Measurements from ENCODE around the gene UBASH3B. TPM values are rescaled to one million over a fixed set of nuclear protein-coding genes. Genes with fewer than 3 reads are reported as not detected.
A peak's percentile ranks its signal among the peaks of the same experiment; 100 is the strongest.

UBASH3B gene
- total RNA-seq, 1 donor from 2014 or later: 62.1 TPM

- Mint-ChIP-seq H3K27me3 (ENCODE audit: low read depth, unreplicated experiment) (no peaks in the 10 kb centered on the region), H3K4me1 (ENCODE audit: low read depth, unreplicated experiment) (peaks cover 52% of the 10 kb centered on the region), H3K4me3 (ENCODE audit: unreplicated experiment) (no peak overlapping the region), H3K27ac (ENCODE audit: unreplicated experiment) (peak overlapping the region; percentile 70), H3K9me3 (ENCODE audit: unreplicated experiment) (no peaks in the 10 kb centered on the region), H3K36me3 (ENCODE audit: low read depth, unreplicated experiment) (peaks cover 11% of the 10 kb centered on the region)
- no peak for TF ChIP-seq CTCF (IDR thresholded peaks at IDR 0.05; ENCODE audit: insufficient read depth, low read depth, low read length)
- TF ChIP-seq EZH2 (IDR thresholded peaks at IDR 0.05; ENCODE audit: insufficient read depth, low read length): no peak
- Histone ChIP-seq H3K27ac (ENCODE audit: low read depth, low read length) (peak overlapping the region; percentile 52), H3K27me3 (ENCODE audit: insufficient read depth, low read length) (no peaks in the 10 kb centered on the region), H3K9me3 (ENCODE audit: insufficient read depth, low read depth, low read length) (no peaks in the 10 kb centered on the region), H3K9ac (ENCODE audit: low read length) (peak overlapping the region; percentile 15), H3K4me3 (ENCODE audit: insufficient read depth, low read depth, low read length) (no peak overlapping the region), H3K4me1 (ENCODE audit: insufficient read depth, low read length) (peaks cover 54% of the 10 kb centered on the region), H3K36me3 (ENCODE audit: insufficient read depth, low read length) (no peaks in the 10 kb centered on the region), H4K20me1 (ENCODE audit: insufficient read depth, low read length) (peaks cover 9% of the 10 kb centered on the region), H2AFZ (ENCODE audit: low read depth, low read length) (no peak overlapping the region), H3K79me2 (ENCODE audit: insufficient read depth, low read length) (peaks cover 66% of the 10 kb centered on the region), H3K4me2 (ENCODE audit: low read length) (peak overlapping the region; percentile 36)
- DNase-seq (ENCODE audit: low read depth): peak; percentile 52
- no peak for FAIRE-seq
Observed at GRCh38 chr11:122724520-122724919, 69.0 kb downstream of the UBASH3B start.

GRCh38 chr11:122726028-122726427 lies 70.5 kb downstream of the UBASH3B start:
- no peaks in the 10 kb centered on the region for H3K9me3 ChIP-seq (ENCODE audit: insufficient read depth, low read depth, low read length)
- TF ChIP-seq CTCF (IDR thresholded peaks at IDR 0.05; ENCODE audit: insufficient read depth, low read depth, low read length) (no peak), EZH2 (IDR thresholded peaks at IDR 0.05; ENCODE audit: insufficient read depth, low read length) (no peak)
- H3K79me2 ChIP-seq (ENCODE audit: insufficient read depth, low read length): peaks cover 67% of the 10 kb centered on the region
- Mint-ChIP-seq H3K27ac (ENCODE audit: unreplicated experiment) (no peak overlapping the region), H3K27me3 (ENCODE audit: low read depth, unreplicated experiment) (no peaks in the 10 kb centered on the region), H3K9me3 (ENCODE audit: unreplicated experiment) (no peaks in the 10 kb centered on the region), H3K4me3 (ENCODE audit: unreplicated experiment) (no peak overlapping the region), H3K4me1 (ENCODE audit: low read depth, unreplicated experiment) (peaks cover 41% of the 10 kb centered on the region), H3K36me3 (ENCODE audit: low read depth, unreplicated experiment) (peaks cover 3% of the 10 kb centered on the region)
- FAIRE-seq (no peak), DNase-seq (ENCODE audit: low read depth) (no peak)
- H2AFZ ChIP-seq (ENCODE audit: low read depth, low read length): no peak overlapping the region
- H4K20me1 ChIP-seq (ENCODE audit: insufficient read depth, low read length): peaks cover 12% of the 10 kb centered on the region
- no peak overlapping the region for H3K4me3 ChIP-seq (ENCODE audit: insufficient read depth, low read depth, low read length)
- H3K27ac ChIP-seq (ENCODE audit: low read depth, low read length): no peak overlapping the region
- peaks cover 45% of the 10 kb centered on the region for H3K4me1 ChIP-seq (ENCODE audit: insufficient read depth, low read length)
- H3K4me2 ChIP-seq (ENCODE audit: low read length): no peak overlapping the region
- no peaks in the 10 kb centered on the region for H3K27me3 ChIP-seq (ENCODE audit: insufficient read depth, low read length)
- no peak overlapping the region for H3K9ac ChIP-seq (ENCODE audit: low read length)
- H3K36me3 ChIP-seq (ENCODE audit: insufficient read depth, low read length): no peaks in the 10 kb centered on the region

- Mint-ChIP-seq H3K4me1 (ENCODE audit: low read depth, unreplicated experiment) (peaks cover 41% of the 10 kb centered on the region), H3K36me3 (ENCODE audit: low read depth, unreplicated experiment) (peaks cover 3% of the 10 kb centered on the region), H3K4me3 (ENCODE audit: unreplicated experiment) (no peak overlapping the region), H3K27ac (ENCODE audit: unreplicated experiment) (no peak overlapping the region), H3K27me3 (ENCODE audit: low read depth, unreplicated experiment) (no peaks in the 10 kb centered on the region), H3K9me3 (ENCODE audit: unreplicated experiment) (no peaks in the 10 kb centered on the region)
- H3K36me3 ChIP-seq (ENCODE audit: insufficient read depth, low read length): no peaks in the 10 kb centered on the region
- H3K9ac ChIP-seq (ENCODE audit: low read length): peak overlapping the region; percentile 7
- no peak overlapping the region for H3K4me3 ChIP-seq (ENCODE audit: insufficient read depth, low read depth, low read length)
- no peak overlapping the region for H3K27ac ChIP-seq (ENCODE audit: low read depth, low read length)
- no peaks in the 10 kb centered on the region for H3K27me3 ChIP-seq (ENCODE audit: insufficient read depth, low read length)
- TF ChIP-seq CTCF (IDR thresholded peaks at IDR 0.05; ENCODE audit: insufficient read depth, low read depth, low read length) (no peak), EZH2 (IDR thresholded peaks at IDR 0.05; ENCODE audit: insufficient read depth, low read length) (no peak)
- H3K4me2 ChIP-seq (ENCODE audit: low read length): peak overlapping the region; percentile 44
- no peak overlapping the region for H2AFZ ChIP-seq (ENCODE audit: low read depth, low read length)
- peaks cover 74% of the 10 kb centered on the region for H3K79me2 ChIP-seq (ENCODE audit: insufficient read depth, low read length)
- peaks cover 12% of the 10 kb centered on the region for H4K20me1 ChIP-seq (ENCODE audit: insufficient read depth, low read length)
- FAIRE-seq (no peak), DNase-seq (ENCODE audit: low read depth) (no peak)
- peaks cover 46% of the 10 kb centered on the region for H3K4me1 ChIP-seq (ENCODE audit: insufficient read depth, low read length)
- no peaks in the 10 kb centered on the region for H3K9me3 ChIP-seq (ENCODE audit: insufficient read depth, low read depth, low read length)
Observed at GRCh38 chr11:122727101-122727929, 71.8 kb downstream of the UBASH3B start.
